H1 (cell line): ENCODE results near the gene LDLRAD3. TPM values are rescaled to one million over a fixed set of nuclear protein-coding genes. Genes with fewer than 3 reads are reported as not detected.

Source experiments
- CHD7 ChIP-seq: fragments of 300-600 bp; sonication (generic); IDR thresholded peaks from 2 replicates; pipeline ENCODE4 v1.7.1; 2012; ENCODE audit warnings: low read length, moderate library complexity, mild to moderate bottlenecking, inconsistent platforms; ENCODE audit not compliant: insufficient replicate concordance
- E2F6 ChIP-seq: IDR thresholded peaks from 2 replicates; pipeline ENCODE4 v1.6.1; 2012; ENCODE audit warnings: inconsistent platforms
- SP2 ChIP-seq: IDR thresholded peaks from 2 replicates; pipeline ENCODE4 v1.6.1; 2012; ENCODE audit warnings: mild to moderate bottlenecking, low read length, inconsistent platforms
- SUZ12 ChIP-seq: fragments of 200-600 bp; sonication (generic); IDR thresholded peaks from 2 replicates; pipeline ENCODE4 v1.6.1; 2012; ENCODE audit warnings: mild to moderate bottlenecking, inconsistent platforms, low read length, moderate library complexity, mixed read lengths
- TAF1 ChIP-seq: IDR thresholded peaks from 2 replicates; pipeline ENCODE4 v1.6.1; 2011; ENCODE audit warnings: mild to moderate bottlenecking, low read depth, low read length
- TBP ChIP-seq: IDR thresholded peaks from 2 replicates; pipeline ENCODE4 v1.6.1; 2011; ENCODE audit warnings: low read depth, low read length, improper control_type of control experiment
- polyA plus RNA-seq, 7 experiments: library from polyadenylated mRNA; depleted of rRNA in 3 of 7; stranded (reverse) in 5 of 7; unstranded in 2 of 7; fragments of >200 nt in 5 of 7; fragments of 200-250 nt in 2 of 7; gene quantifications; 1 replicate in 5 of 7; 2 replicates in 1 of 7; 4 replicates in 1 of 7; pipeline versions ENCODE4 v1.2.1 to v1.2.3, GENCODE V29; 2011 to 2013; ENCODE audit warnings: missing spikeins in 2 of 7, mixed read lengths in 2 of 7
- total RNA-seq: library from RNA; stranded (reverse); fragmentation: NEBNext Ultra II Directional; extraction: Animal tissue kit (Norgen Biotek cat#: 25700); gene quantifications from 2 replicates; pipeline ENCODE4 v1.2.1, GENCODE V29; 2021

Gene LDLRAD3
- total and polyA plus RNA-seq, 2 of the 8 experiments (the other 6 are each of a cell fraction or from before 2014, with no cell fraction given): 18.6 to 22.8 TPM

GRCh38 chr11:36271794-36272407 lies 328.0 kb downstream of the LDLRAD3 start (continued):
- no peak for TF ChIP-seq CHD7
- no peak for TF ChIP-seq E2F6
- TF ChIP-seq TBP: no peak
- TF ChIP-seq SP2: no peak
- no peak for TF ChIP-seq SUZ12
- TF ChIP-seq TAF1: no peak
